ENCODE data around the gene ANK2.

The ANK2 gene

DNA sequence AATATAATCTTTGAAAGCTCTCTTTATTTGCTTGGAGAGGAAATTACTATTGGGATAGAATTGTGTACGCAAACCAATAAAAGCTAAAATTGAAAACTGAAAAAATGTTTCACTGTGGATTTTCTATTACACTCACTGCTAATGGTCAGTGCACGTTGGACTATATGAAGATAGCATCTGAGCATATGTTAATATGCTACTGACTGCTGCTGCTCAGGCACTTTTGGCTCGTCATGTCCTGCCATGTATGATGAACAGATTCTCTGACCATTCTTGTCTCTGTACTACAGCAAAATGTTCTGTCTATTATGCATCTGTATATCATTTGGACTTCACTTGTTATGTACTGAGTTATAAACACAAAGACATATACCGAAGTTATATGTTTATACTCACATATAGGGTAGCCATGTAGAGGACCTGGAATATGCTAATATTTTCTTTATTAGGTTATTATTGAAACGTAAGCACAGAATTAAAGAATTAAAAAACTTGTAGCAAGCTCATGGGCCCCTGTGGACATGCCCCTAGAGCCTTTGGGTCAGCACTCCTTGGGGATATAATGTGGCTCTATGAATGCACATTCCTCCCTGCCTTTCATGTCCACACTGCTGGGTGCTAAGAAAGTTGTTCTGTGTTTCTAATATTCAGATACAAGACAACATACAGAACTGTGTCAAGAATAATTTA is 120.8 kb downstream of the ANK2 start:
- Histone ChIP-seq H3K4ac (ENCODE audit: low read depth in 1 of 2, low read length in 2 of 2) (no peak overlapping the region), H2BK15ac (ENCODE audit: low read depth, poor library complexity, severe bottlenecking) (no peak overlapping the region), H3K4me2 (ENCODE audit: low read length, poor library complexity, severe bottlenecking) (no peak overlapping the region), H2AFZ (ENCODE audit: low read depth, low read length) (no peak overlapping the region), H3K18ac (ENCODE audit: low read depth in 1 of 2, low read length in 2 of 2) (no peak overlapping the region), H4K8ac (ENCODE audit: low read length) (no peak overlapping the region), H3K23ac (ENCODE audit: low read length in 2 of 2) (no peak overlapping the region), H3K9me3 (ENCODE audit: control insufficient read depth, low read length) (no peaks in the 10 kb centered on the region), H2BK120ac (ENCODE audit: low read depth, low read length) (no peak overlapping the region), H2BK5ac (ENCODE audit: low read depth, low read length, poor library complexity, severe bottlenecking) (no peak overlapping the region), H3K27ac (ENCODE audit: low read length, poor library complexity, severe bottlenecking) (no peak overlapping the region), H3K14ac (ENCODE audit: low read length in 2 of 2) (no peak overlapping the region), H3K79me1 (replicated peaks; ENCODE audit: low read length, poor library complexity, severe bottlenecking) (no peaks in the 10 kb centered on the region), H2BK12ac (ENCODE audit: low read length in 2 of 2) (no peak overlapping the region), H3K4me1 (ENCODE audit: control insufficient read depth, insufficient read depth, low read depth, low read length) (no peaks in the 10 kb centered on the region), H3K27me3 (ENCODE audit: control insufficient read depth in 1 of 2, insufficient read depth in 1 of 2, low read length in 2 of 2) (no peaks in the 10 kb centered on the region), H2AK5ac (ENCODE audit: low read length, severe bottlenecking) (no peak overlapping the region), H3K4me3 (ENCODE audit: insufficient read depth in 1 of 2, low read depth in 1 of 2, low read length in 2 of 2) (no peak overlapping the region), H3K36me3 (ENCODE audit: control insufficient read depth in 1 of 2, insufficient read depth in 2 of 2, low read depth in 1 of 2, low read length in 2 of 2) (no peaks in the 10 kb centered on the region), H4K91ac (ENCODE audit: low read length) (no peak overlapping the region), H3K9ac (ENCODE audit: low read length) (no peak overlapping the region)
- DNase-seq, result no peak
- 90% methylated on average over 4 of the region's 5 CpGs for whole genome bisulfite sequencing

DNA sequence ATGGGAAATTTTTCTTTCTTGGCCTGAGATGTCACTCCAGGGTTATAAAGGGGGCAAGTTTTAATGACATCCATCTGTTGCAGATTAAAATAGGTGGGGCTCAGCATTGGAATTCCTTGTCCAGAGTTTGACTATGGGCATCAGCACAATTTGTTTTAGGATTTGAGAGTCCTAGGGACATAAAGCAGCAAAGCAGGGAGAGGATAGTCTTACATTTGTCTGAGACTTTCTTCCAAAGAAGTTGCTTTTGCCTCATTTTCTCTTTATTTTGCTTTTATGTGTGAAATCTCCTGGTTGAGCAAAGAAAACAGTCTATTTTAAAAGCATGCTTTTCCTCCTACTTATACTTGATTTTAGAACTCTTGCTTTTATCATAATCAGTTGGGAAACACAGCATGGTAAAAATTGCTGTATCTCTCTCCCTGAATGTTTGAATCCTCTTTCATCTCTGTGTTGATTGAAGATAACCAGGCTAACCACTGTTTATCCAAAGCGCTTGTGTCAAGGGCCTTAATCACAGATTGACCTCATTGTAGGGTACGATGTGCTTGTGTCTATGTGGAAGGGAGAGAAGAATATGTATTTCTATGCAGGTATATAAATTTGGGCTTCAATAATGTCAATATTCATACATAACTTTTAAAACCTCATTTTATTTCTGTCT is 121.5 kb downstream of the ANK2 start:
- no CpG with 5 or more reads among the region's 2 CpGs for WGBS
- Histone ChIP-seq H2AK5ac (ENCODE audit: low read length, severe bottlenecking) (no peak overlapping the region), H3K79me1 (replicated peaks; ENCODE audit: low read length, poor library complexity, severe bottlenecking) (no peaks in the 10 kb centered on the region), H2BK5ac (ENCODE audit: low read depth, low read length, poor library complexity, severe bottlenecking) (no peak overlapping the region), H3K4ac (ENCODE audit: low read depth in 1 of 2, low read length in 2 of 2) (no peak overlapping the region), H3K4me1 (ENCODE audit: control insufficient read depth, insufficient read depth, low read depth, low read length) (no peaks in the 10 kb centered on the region), H4K91ac (ENCODE audit: low read length) (no peak overlapping the region), H3K9me3 (ENCODE audit: control insufficient read depth, low read length) (no peaks in the 10 kb centered on the region), H3K4me2 (ENCODE audit: low read length, poor library complexity, severe bottlenecking) (no peak overlapping the region), H2BK120ac (ENCODE audit: low read depth, low read length) (no peak overlapping the region), H3K23ac (ENCODE audit: low read length in 2 of 2) (no peak overlapping the region), H3K27ac (ENCODE audit: low read length, poor library complexity, severe bottlenecking) (no peak overlapping the region), H3K36me3 (ENCODE audit: control insufficient read depth in 1 of 2, insufficient read depth in 2 of 2, low read depth in 1 of 2, low read length in 2 of 2) (no peaks in the 10 kb centered on the region), H2BK15ac (ENCODE audit: low read depth, poor library complexity, severe bottlenecking) (no peak overlapping the region), H3K27me3 (ENCODE audit: control insufficient read depth in 1 of 2, insufficient read depth in 1 of 2, low read length in 2 of 2) (no peaks in the 10 kb centered on the region), H3K4me3 (ENCODE audit: insufficient read depth in 1 of 2, low read depth in 1 of 2, low read length in 2 of 2) (no peak overlapping the region), H3K9ac (ENCODE audit: low read length) (no peak overlapping the region), H2BK12ac (ENCODE audit: low read length in 2 of 2) (no peak overlapping the region), H2AFZ (ENCODE audit: low read depth, low read length) (no peak overlapping the region), H4K8ac (ENCODE audit: low read length) (no peak overlapping the region), H3K14ac (ENCODE audit: low read length in 2 of 2) (no peak overlapping the region), H3K18ac (ENCODE audit: low read depth in 1 of 2, low read length in 2 of 2) (no peak overlapping the region)
- no peak for DNase-seq

DNA sequence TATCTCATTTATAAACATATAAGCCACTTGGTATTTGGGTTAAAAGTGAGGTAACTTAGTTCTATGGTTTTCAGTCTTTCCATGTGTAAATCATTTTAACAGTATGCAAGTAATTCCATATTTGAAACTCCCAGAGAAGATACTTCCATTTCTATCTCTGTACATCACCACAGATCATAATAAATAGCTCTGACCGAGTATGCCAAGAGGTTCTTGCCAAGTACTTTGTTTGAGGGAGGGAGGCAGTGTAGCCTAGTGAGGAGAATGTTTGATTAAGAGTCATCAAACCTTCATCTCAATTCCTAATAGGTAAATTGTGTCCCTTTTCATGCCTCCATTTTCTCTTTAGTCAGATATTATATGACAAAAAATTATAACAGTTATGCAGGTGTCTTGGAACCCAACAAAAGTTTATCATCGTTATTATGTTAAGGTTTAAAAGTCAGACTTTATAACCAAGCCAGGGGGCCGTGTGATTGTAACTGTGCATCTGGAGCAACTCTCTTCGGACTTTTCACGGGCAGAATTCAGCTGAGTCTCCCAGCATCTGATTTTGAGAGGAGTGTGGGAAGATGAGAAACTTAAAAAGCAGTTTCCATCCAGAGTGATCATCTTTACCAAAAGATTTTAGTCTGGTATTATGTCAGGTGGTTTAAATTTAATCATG is 123.8 kb downstream of the ANK2 start:
- no peak overlapping the region for H4K8ac ChIP-seq (ENCODE audit: low read length)
- no peak overlapping the region for H3K14ac ChIP-seq (ENCODE audit: low read length in 2 of 2)
- no peak overlapping the region for H3K23ac ChIP-seq (ENCODE audit: low read length in 2 of 2)
- H4K91ac ChIP-seq (ENCODE audit: low read length), result no peak overlapping the region
- no peak overlapping the region for H3K9ac ChIP-seq (ENCODE audit: low read length)
- 91% methylated on average over 4 of the region's 5 CpGs for WGBS
- DNase-seq, result no peak
- no peak overlapping the region for H3K4me2 ChIP-seq (ENCODE audit: low read length, poor library complexity, severe bottlenecking)
- H3K27ac ChIP-seq (ENCODE audit: low read length, poor library complexity, severe bottlenecking), result no peak overlapping the region
- H3K79me1 ChIP-seq (replicated peaks; ENCODE audit: low read length, poor library complexity, severe bottlenecking), result no peaks in the 10 kb centered on the region
- no peak overlapping the region for H3K4ac ChIP-seq (ENCODE audit: low read depth in 1 of 2, low read length in 2 of 2)
- no peak overlapping the region for H3K4me3 ChIP-seq (ENCODE audit: insufficient read depth in 1 of 2, low read depth in 1 of 2, low read length in 2 of 2)
- no peaks in the 10 kb centered on the region for H3K4me1 ChIP-seq (ENCODE audit: control insufficient read depth, insufficient read depth, low read depth, low read length)
- H2BK15ac ChIP-seq (ENCODE audit: low read depth, poor library complexity, severe bottlenecking), result no peak overlapping the region
- no peaks in the 10 kb centered on the region for H3K27me3 ChIP-seq (ENCODE audit: control insufficient read depth in 1 of 2, insufficient read depth in 1 of 2, low read length in 2 of 2)
- no peak overlapping the region for H2AK5ac ChIP-seq (ENCODE audit: low read length, severe bottlenecking)
- H3K36me3 ChIP-seq (ENCODE audit: control insufficient read depth in 1 of 2, insufficient read depth in 2 of 2, low read depth in 1 of 2, low read length in 2 of 2), result no peaks in the 10 kb centered on the region
- no peak overlapping the region for H2AFZ ChIP-seq (ENCODE audit: low read depth, low read length)
- H3K18ac ChIP-seq (ENCODE audit: low read depth in 1 of 2, low read length in 2 of 2), result no peak overlapping the region
- H3K9me3 ChIP-seq (ENCODE audit: control insufficient read depth, low read length), result no peaks in the 10 kb centered on the region
- no peak overlapping the region for H2BK12ac ChIP-seq (ENCODE audit: low read length in 2 of 2)
- no peak overlapping the region for H2BK120ac ChIP-seq (ENCODE audit: low read depth, low read length)
- no peak overlapping the region for H2BK5ac ChIP-seq (ENCODE audit: low read depth, low read length, poor library complexity, severe bottlenecking)

DNA sequence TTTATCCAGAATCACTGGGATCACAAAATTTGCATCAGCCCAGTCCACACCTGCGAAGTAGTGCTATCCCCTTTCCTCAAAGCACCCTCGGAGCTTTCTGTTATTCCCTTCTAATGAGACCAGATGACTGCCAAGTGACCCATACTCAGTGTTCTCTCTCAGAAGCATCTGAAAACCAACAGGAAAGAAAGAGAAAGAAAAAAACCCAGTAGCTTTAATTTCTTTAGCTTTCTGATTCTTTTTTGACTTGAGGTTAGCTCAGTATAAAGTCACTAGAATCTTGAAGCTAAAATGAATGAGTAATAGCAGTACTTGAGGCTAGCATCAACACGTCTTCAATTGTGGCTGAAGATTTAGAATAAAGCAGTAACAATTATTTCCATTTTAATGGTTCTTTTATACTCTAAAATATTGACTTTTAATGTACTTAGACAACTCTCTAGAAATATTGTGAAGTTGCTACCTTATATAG is 124.4 kb downstream of the ANK2 start:
- Histone ChIP-seq H4K91ac (ENCODE audit: low read length) (no peak overlapping the region), H3K4me2 (ENCODE audit: low read length, poor library complexity, severe bottlenecking) (no peak overlapping the region), H4K8ac (ENCODE audit: low read length) (no peak overlapping the region), H3K14ac (ENCODE audit: low read length in 2 of 2) (no peak overlapping the region), H3K18ac (ENCODE audit: low read depth in 1 of 2, low read length in 2 of 2) (no peak overlapping the region), H2BK12ac (ENCODE audit: low read length in 2 of 2) (no peak overlapping the region), H3K4me1 (ENCODE audit: control insufficient read depth, insufficient read depth, low read depth, low read length) (no peaks in the 10 kb centered on the region), H3K4me3 (ENCODE audit: insufficient read depth in 1 of 2, low read depth in 1 of 2, low read length in 2 of 2) (no peak overlapping the region), H3K9me3 (ENCODE audit: control insufficient read depth, low read length) (no peaks in the 10 kb centered on the region), H3K4ac (ENCODE audit: low read depth in 1 of 2, low read length in 2 of 2) (no peak overlapping the region), H3K9ac (ENCODE audit: low read length) (no peak overlapping the region), H2AFZ (ENCODE audit: low read depth, low read length) (no peak overlapping the region), H3K79me1 (replicated peaks; ENCODE audit: low read length, poor library complexity, severe bottlenecking) (no peaks in the 10 kb centered on the region), H2AK5ac (ENCODE audit: low read length, severe bottlenecking) (no peak overlapping the region), H3K27me3 (ENCODE audit: control insufficient read depth in 1 of 2, insufficient read depth in 1 of 2, low read length in 2 of 2) (no peaks in the 10 kb centered on the region), H2BK5ac (ENCODE audit: low read depth, low read length, poor library complexity, severe bottlenecking) (no peak overlapping the region), H2BK15ac (ENCODE audit: low read depth, poor library complexity, severe bottlenecking) (no peak overlapping the region), H3K23ac (ENCODE audit: low read length in 2 of 2) (no peak overlapping the region), H2BK120ac (ENCODE audit: low read depth, low read length) (no peak overlapping the region), H3K27ac (ENCODE audit: low read length, poor library complexity, severe bottlenecking) (no peak overlapping the region), H3K36me3 (ENCODE audit: control insufficient read depth in 1 of 2, insufficient read depth in 2 of 2, low read depth in 1 of 2, low read length in 2 of 2) (no peaks in the 10 kb centered on the region)
- DNase-seq, result no peak
- WGBS, result 80% methylated on average over 1 of the region's 3 CpGs

Data from mesenchymal stem cell (in vitro differentiated cells and primary cell).